ENCODE data around the gene TBC1D22A.

The TBC1D22A gene

GRCh38 chr22:46958658-46959057 is 196.2 kb downstream of the TBC1D22A start:
- DNase-seq (ENCODE audit: low read depth), result no peak

GRCh38 chr22:46959369-46959768 is 196.9 kb downstream of the TBC1D22A start:
- no peak for DNase-seq (ENCODE audit: low read depth)

GRCh38 chr22:46961591-46962295 is 199.3 kb downstream of the TBC1D22A start:
- no peak for DNase-seq (ENCODE audit: low read depth)

GRCh38 chr22:46962406-46962805 is 200.0 kb downstream of the TBC1D22A start:
- no peak for DNase-seq (ENCODE audit: low read depth)

- DNase-seq (ENCODE audit: low read depth), result no peak
These were observed 201.5 kb downstream of the TBC1D22A start for GRCh38 chr22:46963672-46964545.

DNA sequence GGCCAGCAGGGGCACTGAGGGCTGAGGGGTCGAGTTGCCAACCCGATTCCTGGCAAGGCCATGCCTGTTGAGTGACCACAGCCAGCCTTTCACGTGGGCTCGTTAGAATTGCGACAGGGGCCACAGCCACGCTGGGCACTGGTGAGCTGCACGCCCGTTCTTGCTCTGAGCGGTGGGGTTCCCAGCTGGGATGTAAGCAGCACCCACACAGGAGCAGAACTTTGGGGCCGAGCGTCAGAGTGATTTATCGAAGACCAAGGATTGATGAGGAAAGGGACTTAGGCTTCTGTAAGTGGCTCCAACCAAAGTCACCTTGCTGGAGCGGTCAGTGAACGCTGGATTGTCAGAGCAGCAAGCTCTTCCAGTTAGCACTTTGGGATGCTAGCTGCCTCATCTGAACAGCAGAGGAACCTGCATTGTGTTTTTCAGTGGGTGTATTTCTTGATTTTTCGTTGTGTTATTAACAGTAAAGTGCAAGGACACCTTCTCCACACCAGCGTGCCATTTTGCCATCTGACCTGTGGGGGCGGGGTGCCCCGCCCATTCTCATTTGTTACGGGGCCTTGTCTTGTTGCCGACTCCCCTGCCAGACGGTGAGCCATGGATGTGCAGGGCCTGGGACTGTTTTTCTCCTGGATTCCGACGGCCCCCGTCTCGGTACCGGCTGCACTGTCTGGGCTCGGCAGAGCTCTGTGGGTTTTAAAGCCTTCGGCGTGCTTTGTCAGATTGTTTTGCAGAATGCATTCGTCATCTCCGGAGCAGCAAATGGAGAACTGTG is 202.5 kb downstream of the TBC1D22A start:
- DNase-seq (ENCODE audit: low read depth), result no peak

- DNase-seq (ENCODE audit: low read depth), result peak; percentile 31
These were observed 203.4 kb downstream of the TBC1D22A start for GRCh38 chr22:46965555-46966494.

GRCh38 chr22:46966495-46966845 is 204.0 kb downstream of the TBC1D22A start:
- DNase-seq (ENCODE audit: low read depth), result peak; percentile 20

- DNase-seq (ENCODE audit: low read depth), result no peak
These were observed 204.4 kb downstream of the TBC1D22A start for GRCh38 chr22:46966846-46967245.

- no peak for DNase-seq (ENCODE audit: low read depth)
These were observed 205.3 kb downstream of the TBC1D22A start for GRCh38 chr22:46967445-46968358.

DNA sequence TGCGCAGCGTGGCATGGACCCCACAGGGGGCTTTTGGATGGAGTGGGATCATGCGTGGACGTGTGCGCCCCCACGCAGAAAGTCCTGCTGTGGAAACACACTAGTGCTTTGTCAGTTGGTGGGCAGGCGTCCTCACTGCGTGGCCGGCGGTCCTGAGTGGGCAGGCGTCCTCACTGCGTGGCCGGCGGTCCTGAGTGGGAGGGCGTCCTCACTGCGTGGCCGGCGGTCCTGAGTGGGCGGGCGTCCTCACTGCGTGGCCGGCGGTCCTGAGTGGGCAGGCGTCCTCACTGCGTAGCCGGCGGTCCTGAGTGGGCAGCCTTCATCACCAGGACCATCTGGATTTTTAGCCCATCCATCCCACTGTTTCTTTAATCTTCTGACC is 205.9 kb downstream of the TBC1D22A start:
- no peak for DNase-seq (ENCODE audit: low read depth)

- DNase-seq (ENCODE audit: low read depth), result no peak
These were observed 206.4 kb downstream of the TBC1D22A start for GRCh38 chr22:46968848-46969247.

GRCh38 chr22:46969491-46969890 is 207.0 kb downstream of the TBC1D22A start:
- no peak for DNase-seq (ENCODE audit: low read depth)

GRCh38 chr22:46969961-46970360 is 207.5 kb downstream of the TBC1D22A start:
- DNase-seq (ENCODE audit: low read depth), result no peak

- DNase-seq (ENCODE audit: low read depth), result no peak
These were observed 208.1 kb downstream of the TBC1D22A start for GRCh38 chr22:46970411-46971098.

DNA sequence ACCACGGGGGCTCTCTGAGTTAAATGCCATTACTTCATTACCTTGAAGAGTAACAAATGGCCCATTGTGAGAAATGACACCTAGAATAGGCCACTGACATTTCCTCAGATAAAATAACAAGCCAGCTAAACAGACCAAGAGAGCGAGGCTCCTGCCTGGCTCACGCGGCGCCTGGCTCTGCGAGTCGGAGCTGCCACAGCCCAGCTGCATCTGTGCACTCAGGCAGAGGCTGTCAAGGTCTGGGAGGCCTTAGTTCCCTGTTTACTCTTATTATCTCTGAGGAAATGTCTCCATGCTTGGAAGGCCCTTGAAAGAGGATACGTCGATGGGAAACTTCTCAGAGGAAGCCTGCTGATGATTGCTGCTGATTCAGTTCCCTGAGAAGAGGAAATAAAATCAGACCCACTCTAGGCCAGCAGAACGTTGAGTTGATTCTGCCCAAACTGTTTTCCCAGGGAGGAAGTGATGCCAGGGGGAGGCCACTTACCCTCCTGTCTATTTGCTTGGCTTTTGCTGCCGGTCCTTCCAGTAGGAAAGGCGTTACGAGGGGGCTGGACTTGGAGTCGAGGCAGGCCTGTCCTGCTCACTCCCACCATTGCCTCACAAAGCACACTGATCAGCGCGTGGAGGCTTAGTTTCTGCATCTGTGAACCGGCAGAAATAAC is 208.8 kb downstream of the TBC1D22A start:
- no peak for DNase-seq (ENCODE audit: low read depth)

DNA sequence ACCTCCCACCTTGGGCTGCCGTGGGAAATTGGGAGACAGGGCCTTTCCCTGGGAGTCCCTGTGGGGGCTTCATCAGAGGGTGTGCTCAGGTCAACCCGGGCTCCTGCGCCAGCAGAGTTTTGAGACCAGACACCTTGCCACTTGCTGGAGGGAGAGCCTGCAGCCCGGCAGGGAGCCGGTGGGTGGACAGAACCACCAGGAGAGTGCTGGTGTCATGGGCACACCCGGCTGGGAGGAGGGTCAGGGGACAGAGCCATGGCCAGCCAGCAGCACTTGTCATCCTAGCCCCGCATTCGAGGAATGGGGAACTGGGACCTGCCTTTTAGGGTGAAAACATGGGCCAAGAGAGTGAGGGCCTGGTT is 209.3 kb downstream of the TBC1D22A start:
- no peak for DNase-seq (ENCODE audit: low read depth)

GRCh38 chr22:46972256-46972655 is 209.8 kb downstream of the TBC1D22A start:
- no peak for DNase-seq (ENCODE audit: low read depth)
